Germinal center (tissue), 1 donor: ENCODE results near the gene IFITM5.
A peak's percentile ranks its signal among the peaks of the same experiment; 100 is the strongest.

Experiments used
- DNase-seq: peaks from one replicate; pipeline ENCODE4 v3.0.0; 2012; ENCODE audit warnings: mixed read lengths, low spot score

IFITM5 gene

DNA sequence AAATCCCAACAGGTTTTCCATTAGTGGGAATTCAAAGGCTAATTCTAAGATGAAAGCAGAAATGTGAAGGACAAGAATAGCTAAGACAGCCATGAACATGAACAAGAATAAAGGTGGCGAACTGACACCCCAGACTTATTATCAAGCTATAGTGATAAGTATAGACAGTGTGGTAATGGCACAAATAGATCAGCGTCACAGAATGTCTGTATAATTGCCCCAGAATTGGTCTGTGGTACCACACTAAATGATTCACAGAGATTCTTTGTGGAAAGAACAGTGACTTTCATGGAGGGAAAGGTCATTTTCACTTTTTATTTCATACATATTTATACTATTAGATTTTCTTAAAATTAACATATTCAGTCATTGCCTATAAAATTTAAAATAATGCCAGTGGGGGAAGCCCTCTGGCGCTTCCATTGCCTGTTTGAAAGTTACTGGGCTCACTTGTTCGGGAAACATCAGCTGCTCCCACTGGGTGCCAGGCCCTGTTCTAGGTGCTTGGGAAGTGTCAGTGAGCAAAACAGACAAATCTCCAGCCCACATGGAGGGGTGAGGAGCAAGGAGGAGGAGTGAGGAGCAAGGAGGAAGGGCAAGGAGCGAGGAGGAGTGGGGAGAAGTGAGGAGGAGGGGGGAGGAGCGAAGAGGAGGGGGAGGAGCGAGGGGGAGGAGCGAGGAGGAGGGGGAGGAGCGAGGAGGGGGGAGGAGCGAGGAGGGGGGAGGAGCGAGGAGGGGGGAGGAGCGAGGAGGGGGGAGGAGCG, 32.5 kb downstream of the IFITM5 start:
- no peak for DNase-seq

DNA sequence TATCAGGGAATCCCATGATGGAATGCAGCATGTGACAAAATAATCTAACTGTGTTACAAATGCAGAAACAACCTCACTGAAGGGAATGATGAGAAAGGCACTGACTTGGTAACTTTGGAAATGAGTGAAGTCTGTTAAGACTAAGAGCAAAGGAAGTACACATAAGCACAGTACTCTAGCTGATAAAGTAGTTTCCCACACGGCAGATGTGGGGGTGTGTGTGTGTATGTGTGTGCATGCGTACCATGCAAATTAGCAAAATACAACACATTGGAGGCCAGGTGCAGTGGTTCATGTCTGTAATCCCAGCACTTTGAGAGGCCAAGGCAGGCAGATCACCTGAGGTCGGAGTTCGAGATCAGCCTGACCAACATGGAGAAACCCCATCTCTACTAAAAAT, 37.7 kb downstream of the IFITM5 start:
- no peak for DNase-seq

DNA sequence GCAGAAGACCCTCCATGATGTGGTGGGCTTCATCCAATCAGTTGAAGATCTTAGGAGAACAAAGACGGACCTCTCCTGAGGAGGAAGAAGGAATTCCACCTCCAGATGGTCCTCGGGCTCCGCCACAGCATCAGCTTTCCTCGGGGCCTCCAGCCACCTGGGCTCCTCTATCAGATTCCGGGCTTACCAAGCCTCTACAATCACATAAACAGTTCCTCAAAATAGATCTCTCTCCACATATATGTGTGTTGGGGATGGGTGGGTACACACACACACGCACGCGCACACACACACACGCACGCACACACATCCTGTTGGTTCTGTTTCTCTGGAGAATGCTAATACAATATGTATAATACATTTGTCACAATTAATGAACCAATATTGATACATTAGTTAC, 39.9 kb downstream of the IFITM5 start:
- DNase-seq, result no peak

DNA sequence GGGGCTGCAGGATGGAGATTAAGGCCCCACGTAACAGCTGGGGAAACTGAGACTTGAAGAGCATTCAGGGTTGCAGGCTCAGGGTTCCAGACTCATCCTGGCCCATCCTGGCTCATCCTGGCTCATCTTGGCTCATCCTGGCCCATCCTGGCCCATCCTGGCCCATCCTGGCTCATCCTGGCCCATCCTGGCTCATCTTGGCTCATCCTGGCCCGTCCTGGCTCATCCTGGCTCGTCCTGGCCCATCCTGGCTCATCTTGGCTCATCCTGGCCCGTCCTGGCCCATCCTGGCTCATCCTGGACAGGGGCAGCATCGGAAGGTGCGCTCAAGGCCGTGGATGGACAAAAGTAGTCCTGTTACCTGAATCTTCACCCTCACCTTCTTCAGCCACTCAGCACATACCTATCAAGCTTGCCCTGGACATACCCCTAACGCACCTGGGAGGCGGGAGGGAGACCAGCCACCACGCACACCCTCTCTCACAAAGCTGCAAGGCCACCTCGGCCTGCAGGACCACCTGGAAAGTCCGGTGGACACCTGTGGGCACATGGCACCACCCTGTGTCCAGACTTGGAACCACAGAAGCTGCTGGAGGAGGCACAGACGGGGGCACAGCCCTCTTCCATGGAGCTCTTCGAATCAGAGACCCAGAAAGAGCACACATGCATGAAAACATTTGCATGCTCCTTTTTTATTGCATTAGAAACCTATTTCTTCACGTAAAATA, 41.4 kb downstream of the IFITM5 start:
- DNase-seq, result no peak

DNA sequence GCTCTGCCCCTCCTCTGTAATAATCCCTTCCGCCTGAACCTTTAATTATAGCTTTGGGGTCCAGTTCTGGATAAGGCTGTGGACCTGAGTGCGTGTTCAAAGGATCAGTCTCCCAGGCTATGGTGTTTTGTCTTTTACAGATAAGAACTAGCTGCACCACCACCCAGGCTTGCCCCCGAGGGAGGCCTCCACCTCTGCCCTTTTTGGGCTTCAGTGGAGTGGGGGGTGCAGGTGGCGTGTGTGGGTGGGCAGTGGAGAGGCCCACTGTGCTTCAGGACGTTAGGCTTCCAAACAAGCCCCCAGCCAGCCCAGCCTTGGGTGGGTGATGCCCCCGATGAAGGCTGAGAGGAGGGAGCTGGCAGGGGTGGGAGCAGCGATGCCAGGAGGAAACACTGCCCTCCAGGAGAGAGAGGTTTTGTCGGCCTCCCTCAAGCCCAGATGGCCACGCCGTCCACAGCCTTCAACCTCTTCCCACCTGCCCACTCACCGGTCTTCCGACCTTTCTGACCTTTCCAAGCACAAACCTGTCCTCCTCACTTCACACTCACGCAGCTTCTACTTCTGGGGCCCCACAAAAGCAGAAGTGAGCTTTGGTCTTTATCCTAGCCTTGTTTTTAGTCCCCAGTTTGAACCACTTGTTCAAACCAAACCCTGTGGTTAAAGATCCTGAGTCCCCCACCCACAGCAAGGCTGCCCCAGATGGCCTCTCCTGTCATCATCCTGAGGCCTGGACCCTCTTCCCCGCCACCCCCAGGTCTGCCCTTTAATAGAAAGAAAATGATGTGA, 42.2 kb downstream of the IFITM5 start:
- DNase-seq, result no peak

DNA sequence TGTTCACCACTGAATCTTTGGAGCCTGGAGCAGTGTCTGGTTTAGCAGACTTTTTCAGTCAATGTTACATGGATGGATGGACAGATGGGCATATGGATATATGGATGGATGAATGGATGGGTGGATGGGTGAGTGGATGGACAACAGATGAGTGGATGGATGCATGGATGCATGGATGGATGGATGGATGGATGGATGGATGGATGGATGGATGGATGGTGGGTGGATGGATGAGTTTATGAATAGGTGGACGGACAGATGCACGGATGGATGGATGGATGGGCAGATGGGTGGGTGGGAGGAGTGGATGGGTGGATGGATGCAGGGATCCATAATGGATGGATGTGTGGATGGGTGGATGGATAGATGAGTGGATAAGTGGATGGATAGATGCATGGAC, 43.5 kb downstream of the IFITM5 start:
- no peak for DNase-seq

DNA sequence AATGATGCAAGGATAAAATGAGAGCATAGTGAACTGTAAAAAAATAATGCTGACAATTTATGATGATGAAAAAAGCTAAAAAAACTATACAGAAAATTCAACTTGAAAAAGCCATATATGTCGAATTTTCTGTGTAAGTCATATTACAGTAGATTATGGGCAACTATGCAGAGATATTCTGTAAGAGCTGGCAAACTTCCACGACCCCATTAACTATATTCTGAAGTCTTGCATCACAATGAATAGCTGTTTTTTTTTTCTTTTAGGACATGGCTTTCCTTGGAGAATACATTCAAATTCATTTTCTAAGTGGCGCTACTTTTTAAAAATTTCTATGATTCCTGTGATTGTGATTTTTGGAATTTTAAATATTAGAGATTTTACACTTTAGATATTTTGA, 44.1 kb downstream of the IFITM5 start:
- DNase-seq, result no peak

DNA sequence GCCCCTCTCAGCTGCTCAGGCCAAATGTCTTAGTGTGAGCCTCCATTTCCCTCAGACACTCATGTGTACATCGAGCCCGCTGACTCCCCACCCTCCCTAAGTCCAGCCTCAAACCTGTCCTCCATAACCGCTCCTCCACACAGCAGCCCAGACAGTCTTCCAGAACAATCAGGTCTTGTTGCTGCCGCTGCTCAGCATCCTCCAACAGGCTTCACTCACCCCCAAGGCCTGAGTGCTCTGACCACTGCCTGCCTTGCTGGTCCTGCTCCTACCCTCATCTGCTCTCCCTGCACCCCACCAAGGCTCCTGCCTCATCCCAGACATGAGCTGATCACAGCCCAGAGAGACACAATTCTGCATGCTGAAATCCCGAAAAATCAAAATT, 45.4 kb downstream of the IFITM5 start:
- DNase-seq, result no peak

DNA sequence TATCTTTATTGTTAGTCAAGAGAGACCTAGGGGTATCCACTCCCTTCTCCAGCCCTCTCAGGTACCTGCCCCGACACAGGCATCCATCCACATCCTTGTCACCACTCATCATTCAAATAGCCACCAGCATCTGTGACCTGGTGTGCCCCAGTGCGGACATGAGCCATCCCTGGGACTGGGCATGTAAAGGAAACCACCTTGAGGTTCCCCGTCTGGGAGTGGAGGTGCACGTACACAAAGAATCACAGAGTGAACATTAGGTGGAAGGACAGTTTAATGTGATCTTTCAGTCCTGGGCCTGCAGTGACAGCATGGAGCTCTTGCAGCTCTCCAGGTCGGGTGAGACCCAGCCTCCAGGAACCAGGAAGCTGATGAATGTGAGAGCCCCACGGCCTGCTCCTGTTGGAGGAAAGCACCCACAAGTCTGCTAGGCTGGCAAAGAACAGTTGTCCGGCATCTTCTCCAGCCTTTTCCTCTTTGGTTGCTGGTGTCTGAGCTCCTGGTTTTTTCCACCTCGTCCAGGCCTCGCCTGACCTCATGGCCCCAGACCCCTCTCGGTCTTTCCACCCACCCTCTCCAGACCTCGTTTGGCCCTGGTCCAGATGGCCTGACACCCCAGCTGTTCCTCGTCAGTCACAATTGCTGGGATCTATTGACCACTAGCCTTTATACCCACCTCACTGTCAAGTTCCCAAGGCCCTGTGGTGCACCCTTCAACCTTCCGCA, 46.0 kb downstream of the IFITM5 start:
- no peak for DNase-seq

DNA sequence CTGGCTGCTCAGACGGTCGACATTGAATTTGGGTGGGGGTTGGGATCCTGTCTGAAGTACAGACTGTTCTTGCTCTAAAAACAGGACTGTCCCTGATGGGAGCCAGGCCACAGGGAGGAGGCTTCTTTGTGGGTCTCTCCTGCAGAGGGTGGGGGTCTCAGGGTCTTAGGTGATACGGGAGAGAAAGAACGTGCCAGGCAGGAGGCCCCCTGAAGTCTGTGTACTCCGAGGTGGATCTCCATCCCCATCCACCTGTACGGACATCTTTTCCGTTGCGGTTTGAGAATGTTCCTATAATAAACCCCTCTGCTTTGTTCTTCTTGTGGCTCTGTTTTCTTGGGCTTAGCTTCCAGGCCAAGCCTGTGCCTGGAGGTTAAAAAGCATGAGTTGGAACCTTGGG, 46.7 kb downstream of the IFITM5 start:
- no peak for DNase-seq

DNA sequence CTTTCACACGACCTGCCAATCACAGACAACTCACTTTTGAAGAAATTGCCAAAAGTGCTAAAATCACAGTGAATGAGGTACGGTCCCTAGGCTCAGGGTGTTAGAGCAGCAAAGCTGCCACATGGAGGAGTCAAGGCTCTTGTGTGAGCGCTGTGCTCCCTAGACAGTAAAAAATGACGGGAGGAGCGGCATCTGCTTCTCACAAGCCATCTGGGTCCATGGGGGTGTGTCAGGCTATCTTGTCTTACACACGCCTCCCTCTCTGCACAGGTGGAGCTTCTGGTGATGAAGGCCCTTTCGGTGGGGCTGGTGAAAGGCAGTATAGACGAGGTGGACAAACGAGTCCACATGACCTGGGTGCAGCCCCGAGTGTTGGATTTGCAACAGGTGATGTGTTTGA, 47.8 kb downstream of the IFITM5 start:
- DNase-seq, result no peak

DNA sequence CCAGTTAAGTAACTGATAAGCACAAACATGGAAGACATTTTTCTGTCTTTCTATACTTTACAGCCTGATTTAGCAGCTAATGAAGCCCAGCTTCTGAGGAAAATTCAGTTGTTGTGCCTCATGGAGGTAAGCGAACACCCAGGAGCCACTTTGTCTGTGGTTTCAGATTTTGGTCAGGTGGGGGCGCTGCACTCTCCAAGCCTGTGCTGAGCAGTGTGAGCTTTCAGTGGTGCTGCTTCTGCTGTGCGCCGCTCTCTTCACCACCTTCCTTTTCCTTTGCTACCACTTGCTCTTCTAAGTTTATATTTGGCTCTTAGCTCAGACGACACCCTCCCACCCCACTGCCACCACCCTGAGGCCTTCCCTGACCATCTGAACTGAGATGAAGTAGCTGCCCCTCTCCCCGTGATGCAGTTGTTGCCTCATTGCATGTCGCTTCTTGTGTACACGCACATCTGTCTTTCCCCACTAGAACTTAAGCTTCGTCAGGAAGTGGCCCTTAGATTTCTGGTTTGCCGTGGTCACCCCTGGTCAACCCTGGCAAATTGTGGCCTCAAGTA, 48.5 kb downstream of the IFITM5 start:
- peak; percentile 31 for DNase-seq

DNA sequence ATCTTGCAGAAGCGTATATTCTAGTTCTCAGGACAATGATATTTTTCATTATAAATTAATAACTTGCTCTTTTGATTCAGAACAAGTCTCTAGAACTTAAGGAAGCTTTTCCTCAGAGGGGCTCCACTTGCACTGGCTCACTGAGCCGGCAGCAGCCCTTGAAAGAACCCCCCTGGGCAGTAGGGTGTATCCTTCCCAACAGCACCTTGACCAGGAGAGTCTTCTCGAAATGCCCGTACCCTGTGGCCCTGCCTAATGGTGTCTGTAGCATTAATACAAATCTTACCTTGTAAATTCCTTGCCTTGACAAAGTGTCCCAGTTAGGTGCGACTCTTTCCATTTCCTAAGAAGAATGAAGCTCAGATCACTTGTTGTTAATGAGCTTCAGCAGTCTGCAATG, 49.1 kb downstream of the IFITM5 start:
- DNase-seq, result no peak

DNA sequence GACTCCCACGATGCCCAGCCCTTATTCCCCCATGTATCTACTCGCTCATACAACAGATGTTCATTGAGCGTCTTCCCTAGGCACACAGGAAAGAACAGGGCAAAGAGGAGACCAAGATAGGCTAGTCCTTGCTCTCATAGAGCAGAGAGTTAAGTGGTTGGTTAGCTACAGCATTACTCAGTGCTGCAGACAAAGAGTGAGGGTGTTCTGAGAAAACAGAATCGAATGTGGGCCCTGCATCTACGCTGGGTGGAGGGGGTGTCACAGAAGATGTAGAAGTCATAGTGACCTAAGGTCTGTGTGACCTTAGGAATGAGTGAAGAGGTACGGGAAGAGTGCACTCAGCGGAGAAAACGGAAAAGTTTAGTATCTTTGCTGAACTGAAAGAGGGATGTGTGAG, 50.3 kb downstream of the IFITM5 start:
- DNase-seq, result no peak
